Lung (tissue), 12 donors: ENCODE results near the gene FAM186B. TPM values are rescaled to one million over a fixed set of nuclear protein-coding genes. Genes with fewer than 3 reads are reported as not detected.

ENCODE experiments used
- ATAC-seq: fragments of 200-7000 bp; cut with Tn5 transposase; one replicate; pipeline ENCODE4 v1.9.1; 2020; ENCODE audit warnings: moderate number of reproducible peaks; ENCODE audit not compliant: insufficient read depth, low FRiP score
- DNase-seq, 3 donors: peaks; one replicate each; pipeline ENCODE4 v3.0.0-alpha.2; 2013 to 2017
- H3K27ac ChIP-seq, 2 donors: one replicate each; pipeline ENCODE4 v1.5.1; 2013; ENCODE audit warnings: mild to moderate bottlenecking in 2 of 2, moderate library complexity in 2 of 2, control low read depth in 1 of 2, inconsistent platforms in 1 of 2, low read depth in 1 of 2, low read length in 1 of 2
- H3K27me3 ChIP-seq, 3 donors: one replicate each; pipeline ENCODE4 v1.5.1; 2013; ENCODE audit warnings: low read length in 2 of 3; ENCODE audit not compliant: control insufficient read depth in 3 of 3, insufficient read depth in 3 of 3
- H3K36me3 ChIP-seq, 4 donors: one replicate each; pipeline ENCODE4 v1.5.1; 2013; ENCODE audit warnings: low read length in 4 of 4, mild to moderate bottlenecking in 1 of 4, moderate library complexity in 1 of 4; ENCODE audit not compliant: control insufficient read depth in 4 of 4, insufficient read depth in 4 of 4
- H3K4me1 ChIP-seq, 5 donors: one replicate each; pipeline ENCODE4 v1.5.1; 2013; ENCODE audit warnings: low read length in 5 of 5, mild to moderate bottlenecking in 2 of 5, moderate library complexity in 1 of 5; ENCODE audit not compliant: control insufficient read depth in 5 of 5, insufficient read depth in 5 of 5
- H3K4me3 ChIP-seq: one replicate; pipeline ENCODE4 v1.5.1; 2013; ENCODE audit warnings: mild to moderate bottlenecking, control low read depth, moderate library complexity
- H3K9ac ChIP-seq, 2 donors: one replicate each; pipeline ENCODE4 v1.5.1; 2013; ENCODE audit warnings: low read length in 2 of 2, control low read depth in 1 of 2; ENCODE audit not compliant: insufficient read depth in 1 of 2
- H3K9me3 ChIP-seq, 4 donors: one replicate each; pipeline ENCODE4 v1.5.1; 2013; ENCODE audit warnings: low read length in 3 of 4, mild to moderate bottlenecking in 1 of 4, moderate library complexity in 1 of 4; ENCODE audit not compliant: control insufficient read depth in 4 of 4, insufficient read depth in 3 of 4
- CTCF ChIP-seq: IDR thresholded peaks from 2 replicates; pipeline ENCODE4 v1.5.1; 2012; ENCODE audit warnings: mild to moderate bottlenecking; ENCODE audit errors: control extremely low read depth, extremely low read depth
- WGBS, 2 donors: extraction: QIAGEN DNeasy Blood & Tissue Kit; methylation state at CpG; one replicate each; pipeline ENCODE4 v1.1.7; 2013; 5-methylcytosine and 5-hydroxymethylcytosine counted together
- polyA plus RNA-seq, 2 donors: library from polyadenylated mRNA; stranded (reverse); fragments of 200-250 nt; gene quantifications; one replicate each; pipeline ENCODE4 v1.2.1, GENCODE V29; 2013
- total RNA-seq, 2 donors: library from RNA; depleted of rRNA in 1 of 2; stranded (reverse); fragments of >200 nt in 1 of 2; gene quantifications; one replicate each; pipeline ENCODE4 v1.2.1, GENCODE V29; 2014 to 2021
- donor health status: control.
- donor health status: control.
- donor health status: Bipolar disorder and iron deficiency.
- donor health status: healthy.
- donor health status: DM: yes; HTN: yes; CAD: no.

Gene FAM186B
- total and polyA plus RNA-seq, 4 donors, result 0.17 to 0.80 (median 0.43) TPM

GRCh38 chr12:49546481-49546880 lies 59.0 kb downstream of the FAM186B start:
- no peak for TF ChIP-seq CTCF
- DNase-seq, result no peak
- Histone ChIP-seq H3K4me1 (peaks cover 0 to 14% (median 7%) of the 10 kb centered on the region in 5 donors), H3K27ac (no peak overlapping the region), H3K4me3 (no peak overlapping the region), H3K27me3 (peaks cover 0 to 42% (median 23%) of the 10 kb centered on the region in 3 donors), H3K9ac (no peak overlapping the region), H3K9me3 (no peaks in the 10 kb centered on the region), H3K36me3 (no peaks in the 10 kb centered on the region)
- no peak for ATAC-seq
- 67 to 90% methylated on average over 3 of the region's 3 CpGs for WGBS, 2 donors

GRCh38 chr12:49545815-49546214 lies 59.6 kb downstream of the FAM186B start:
- Histone ChIP-seq H3K9me3 (no peaks in the 10 kb centered on the region), H3K27ac (no peak overlapping the region), H3K4me3 (no peak overlapping the region), H3K27me3 (peaks cover 0 to 44% (median 23%) of the 10 kb centered on the region in 3 donors), H3K9ac (no peak overlapping the region), H3K4me1 (peaks cover 0 to 14% (median 7%) of the 10 kb centered on the region in 5 donors), H3K36me3 (no peaks in the 10 kb centered on the region)
- WGBS, 2 donors, result 77 to 90% methylated on average over 4 of the region's 4 CpGs
- no peak for TF ChIP-seq CTCF
- DNase-seq (no peak), ATAC-seq (no peak)

GRCh38 chr12:49543914-49544815 lies 61.3 kb downstream of the FAM186B start:
- no peak for ATAC-seq
- H3K9ac ChIP-seq, result no peak overlapping the region
- no peak overlapping the region for H3K4me3 ChIP-seq
- no peak overlapping the region for H3K27ac ChIP-seq
- H3K4me1 ChIP-seq, result peaks cover 0 to 18% (median 7%) of the 10 kb centered on the region in 5 donors
- TF ChIP-seq CTCF, result no peak
- 35 to 42% methylated on average over 39 of the region's 39 CpGs for WGBS, 2 donors
- H3K9me3 ChIP-seq, result no peaks in the 10 kb centered on the region
- H3K27me3 ChIP-seq, result peaks cover 0 to 59% (median 32%) of the 10 kb centered on the region in 3 donors
- H3K36me3 ChIP-seq, result no peaks in the 10 kb centered on the region
- no peak for DNase-seq
